ENCODE data around the gene DEPDC1.

GRCh38 chr1:68449901-68450300 lies 47.0 kb downstream of the DEPDC1 start, which contains the start of gene RPE65:
- TF ChIP-seq CTCF (IDR thresholded peaks at IDR 0.05) (no peak), POLR2A (IDR thresholded peaks at IDR 0.05) (no peak)

Measured in tibial nerve (tissue), 3 donors.